ENCODE measurements around the gene MOB1B. TPM values are rescaled to one million over a fixed set of nuclear protein-coding genes. Genes with fewer than 3 reads are reported as not detected.

The MOB1B gene
- polyA plus RNA-seq, 1 donor from 2014 or later, result 32.9 TPM

GRCh38 chr4:70877556-70877955 lies 24.6 kb upstream of the MOB1B start:
- no peak overlapping the region for H3K27ac ChIP-seq (ENCODE audit: low read length)
- no peak overlapping the region for H3K4me3 ChIP-seq (ENCODE audit: low read length)
- no peak overlapping the region for H3K4me2 ChIP-seq (ENCODE audit: low read length)
- no peaks in the 10 kb centered on the region for H3K27me3 ChIP-seq (ENCODE audit: insufficient read depth, low read depth, low read length)
- no peaks in the 10 kb centered on the region for H3K9me3 ChIP-seq (ENCODE audit: low read length)
- H3K9ac ChIP-seq (ENCODE audit: low read length), result no peak overlapping the region
- no peaks in the 10 kb centered on the region for H3K36me3 ChIP-seq (ENCODE audit: insufficient read depth, low read length)
- TF ChIP-seq TAF1 (IDR thresholded peaks at IDR 0.05; ENCODE audit: low read depth), result no peak
- TF ChIP-seq REST (IDR thresholded peaks at IDR 0.05; ENCODE audit: borderline replicate concordance), result no peak
- TF ChIP-seq EP300 (conservative IDR thresholded peaks at IDR 0.05; ENCODE audit: poor library complexity, severe bottlenecking), result no peak
- TF ChIP-seq RAD21 (conservative IDR thresholded peaks at IDR 0.05), result no peak
- H3K9me2 ChIP-seq (ENCODE audit: insufficient read depth, low read length), result no peaks in the 10 kb centered on the region
- H4K20me1 ChIP-seq (ENCODE audit: insufficient read depth), result no peaks in the 10 kb centered on the region
- H3K79me2 ChIP-seq (replicated peaks; ENCODE audit: insufficient read depth, low read length), result no peaks in the 10 kb centered on the region
- H2AFZ ChIP-seq (ENCODE audit: low read depth, low read length), result no peak overlapping the region
- no peaks in the 10 kb centered on the region for H3F3A ChIP-seq (ENCODE audit: insufficient read depth, low read length, poor library complexity, severe bottlenecking)

- no peaks in the 10 kb centered on the region for H3F3A ChIP-seq (ENCODE audit: insufficient read depth, low read length, poor library complexity, severe bottlenecking)
- H3K9me3 ChIP-seq (ENCODE audit: low read length), result no peaks in the 10 kb centered on the region
- H3K9me2 ChIP-seq (ENCODE audit: insufficient read depth, low read length), result no peaks in the 10 kb centered on the region
- TF ChIP-seq SMC3 (conservative IDR thresholded peaks at IDR 0.05; ENCODE audit: poor library complexity), result no peak
- H3K79me2 ChIP-seq (replicated peaks; ENCODE audit: insufficient read depth, low read length), result no peaks in the 10 kb centered on the region
- H3K4me2 ChIP-seq (ENCODE audit: low read length), result no peak overlapping the region
- H2AFZ ChIP-seq (ENCODE audit: low read depth, low read length), result no peak overlapping the region
- H3K27ac ChIP-seq (ENCODE audit: low read length), result no peak overlapping the region
- H3K4me3 ChIP-seq (ENCODE audit: low read length), result no peak overlapping the region
- no peak overlapping the region for H3K9ac ChIP-seq (ENCODE audit: low read length)
- no peaks in the 10 kb centered on the region for H3K36me3 ChIP-seq (ENCODE audit: insufficient read depth, low read length)
- H3K27me3 ChIP-seq (ENCODE audit: insufficient read depth, low read depth, low read length), result no peaks in the 10 kb centered on the region
- H4K20me1 ChIP-seq (ENCODE audit: insufficient read depth), result no peaks in the 10 kb centered on the region
These were observed 21.4 kb upstream of the MOB1B start for GRCh38 chr4:70880739-70881138.

- no peak overlapping the region for H3K9ac ChIP-seq (ENCODE audit: low read length)
- H3K4me2 ChIP-seq (ENCODE audit: low read length), result no peak overlapping the region
- no peaks in the 10 kb centered on the region for H3K36me3 ChIP-seq (ENCODE audit: insufficient read depth, low read length)
- H3K9me3 ChIP-seq (ENCODE audit: low read length), result no peaks in the 10 kb centered on the region
- no peak overlapping the region for H3K27ac ChIP-seq (ENCODE audit: low read length)
- TF ChIP-seq, protein P1, sequence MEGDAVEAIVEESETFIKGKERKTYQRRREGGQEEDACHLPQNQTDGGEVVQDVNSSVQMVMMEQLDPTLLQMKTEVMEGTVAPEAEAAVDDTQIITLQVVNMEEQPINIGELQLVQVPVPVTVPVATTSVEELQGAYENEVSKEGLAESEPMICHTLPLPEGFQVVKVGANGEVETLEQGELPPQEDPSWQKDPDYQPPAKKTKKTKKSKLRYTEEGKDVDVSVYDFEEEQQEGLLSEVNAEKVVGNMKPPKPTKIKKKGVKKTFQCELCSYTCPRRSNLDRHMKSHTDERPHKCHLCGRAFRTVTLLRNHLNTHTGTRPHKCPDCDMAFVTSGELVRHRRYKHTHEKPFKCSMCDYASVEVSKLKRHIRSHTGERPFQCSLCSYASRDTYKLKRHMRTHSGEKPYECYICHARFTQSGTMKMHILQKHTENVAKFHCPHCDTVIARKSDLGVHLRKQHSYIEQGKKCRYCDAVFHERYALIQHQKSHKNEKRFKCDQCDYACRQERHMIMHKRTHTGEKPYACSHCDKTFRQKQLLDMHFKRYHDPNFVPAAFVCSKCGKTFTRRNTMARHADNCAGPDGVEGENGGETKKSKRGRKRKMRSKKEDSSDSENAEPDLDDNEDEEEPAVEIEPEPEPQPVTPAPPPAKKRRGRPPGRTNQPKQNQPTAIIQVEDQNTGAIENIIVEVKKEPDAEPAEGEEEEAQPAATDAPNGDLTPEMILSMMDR (IDR thresholded peaks at IDR 0.05; ENCODE audit: poor library complexity, severe bottlenecking), result no peak
- TF ChIP-seq EP300 (conservative IDR thresholded peaks at IDR 0.05; ENCODE audit: poor library complexity, severe bottlenecking) (no peak), SMC3 (conservative IDR thresholded peaks at IDR 0.05; ENCODE audit: poor library complexity) (no peak), TAF1 (IDR thresholded peaks at IDR 0.05; ENCODE audit: low read depth) (no peak), RAD21 (conservative IDR thresholded peaks at IDR 0.05) (no peak), EZH2 (IDR thresholded peaks at IDR 0.05; ENCODE audit: borderline replicate concordance, insufficient read depth, low read length, poor library complexity, severe bottlenecking) (no peak), MXI1 (conservative IDR thresholded peaks at IDR 0.05; ENCODE audit: poor library complexity, severe bottlenecking) (no peak), REST (IDR thresholded peaks at IDR 0.05; ENCODE audit: borderline replicate concordance) (no peak), POLR2AphosphoS5 (IDR thresholded peaks at IDR 0.05) (no peak)
- H3K4me3 ChIP-seq (ENCODE audit: low read length), result no peak overlapping the region
- H3K9me2 ChIP-seq (ENCODE audit: insufficient read depth, low read length), result no peaks in the 10 kb centered on the region
- no peaks in the 10 kb centered on the region for H3F3A ChIP-seq (ENCODE audit: insufficient read depth, low read length, poor library complexity, severe bottlenecking)
- no peaks in the 10 kb centered on the region for H3K27me3 ChIP-seq (ENCODE audit: insufficient read depth, low read depth, low read length)
- no peak overlapping the region for H2AFZ ChIP-seq (ENCODE audit: low read depth, low read length)
- H3K79me2 ChIP-seq (replicated peaks; ENCODE audit: insufficient read depth, low read length), result no peaks in the 10 kb centered on the region
- no peaks in the 10 kb centered on the region for H4K20me1 ChIP-seq (ENCODE audit: insufficient read depth)
These were observed 17.0 kb upstream of the MOB1B start for GRCh38 chr4:70885174-70885573.

All from neural cell (in vitro differentiated cells).